Endodermal cell (in vitro differentiated cells): ENCODE data around the gene DPYSL3. TPM values are rescaled to one million over a fixed set of nuclear protein-coding genes. Genes with fewer than 3 reads are reported as not detected.

Experiments used
- DNase-seq: peaks from one replicate; pipeline ENCODE4 v3.0.0-alpha.2; 2017
- H3K27ac ChIP-seq: 2 replicates; pipeline ENCODE4 v1.5.1; 2013; ENCODE audit warnings: mild to moderate bottlenecking, low read depth, low read length, moderate library complexity
- H3K27me3 ChIP-seq: 2 replicates; pipeline ENCODE4 v1.6.1; 2013; ENCODE audit warnings: mild to moderate bottlenecking, low read length, moderate library complexity; ENCODE audit not compliant: insufficient read depth, control insufficient read depth, poor library complexity, severe bottlenecking
- H3K36me3 ChIP-seq: 2 replicates; pipeline ENCODE4 v1.7.0; 2013; ENCODE audit warnings: mild to moderate bottlenecking, low read length, moderate library complexity; ENCODE audit not compliant: control insufficient read depth, insufficient read depth
- H3K4me1 ChIP-seq: one replicate; pipeline ENCODE4 v1.7.0; 2013; ENCODE audit warnings: low read length; ENCODE audit not compliant: control insufficient read depth, insufficient read depth
- H3K4me3 ChIP-seq: 2 replicates; pipeline ENCODE4 v1.5.1; 2013; ENCODE audit warnings: mild to moderate bottlenecking, low read length, moderate library complexity
- H3K9ac ChIP-seq: 2 replicates; pipeline ENCODE4 v1.6.1; 2013; ENCODE audit warnings: mild to moderate bottlenecking, low read length, moderate library complexity; ENCODE audit not compliant: poor library complexity, severe bottlenecking; ENCODE audit errors: extremely low read depth
- H3K9me3 ChIP-seq: 2 replicates; pipeline ENCODE4 v1.6.1; 2013; ENCODE audit warnings: mild to moderate bottlenecking, low read length, moderate library complexity; ENCODE audit not compliant: control insufficient read depth
- H3K27ac Mint-ChIP-seq: 2 replicates; pipeline ENCODE4 v1.8.0; 2020; ENCODE audit warnings: mixed read lengths
- H3K27me3 Mint-ChIP-seq: 2 replicates; pipeline ENCODE4 v1.8.0; 2021; ENCODE audit warnings: mild to moderate bottlenecking, mixed read lengths; ENCODE audit not compliant: insufficient read depth
- H3K36me3 Mint-ChIP-seq: 2 replicates; pipeline ENCODE4 v1.8.0; 2020; ENCODE audit warnings: low read depth, mixed read lengths
- H3K4me1 Mint-ChIP-seq: 2 replicates; pipeline ENCODE4 v1.8.0; 2020; ENCODE audit warnings: mixed read lengths
- H3K4me3 Mint-ChIP-seq: 2 replicates; pipeline ENCODE4 v1.8.0; 2020; ENCODE audit warnings: mild to moderate bottlenecking, moderate library complexity, mixed read lengths
- H3K9me3 Mint-ChIP-seq: 2 replicates; pipeline ENCODE4 v1.8.0; 2020; ENCODE audit warnings: mild to moderate bottlenecking, mixed read lengths
- WGBS, 2 experiments: methylation state at CpG; one replicate each; pipeline versions ENCODE4 v1.1.5 to v1.1.7; 2013; ENCODE audit warnings: missing lambda C conversion rate in 2 of 2, mixed read lengths in 1 of 2; ENCODE audit not compliant: insufficient coverage in 1 of 2, insufficient read length in 1 of 2; 5-methylcytosine and 5-hydroxymethylcytosine counted together
- total RNA-seq, 2 donors: library from RNA; stranded (reverse); fragmentation: NEBNext Ultra II Directional in 1 of 2; extraction: Animal tissue kit (Norgen Biotek cat#: 25700) in 1 of 2; gene quantifications; 2 replicates in 1 of 2; 3 replicates in 1 of 2; pipeline ENCODE4 v1.2.1, GENCODE V29; 2021
- TF ChIP-seq, protein P1 (sequence below): fragments of 200-600 bp; sonication (generic); conservative IDR thresholded peaks from 2 replicates; pipeline ENCODE4 v1.5.0; 2021; ENCODE audit warnings: antibody characterized with exemption, mild to moderate bottlenecking

Gene DPYSL3
- total RNA-seq, 2 donors from 2014 or later: 76.3 to 98.6 TPM

- Histone ChIP-seq H3K36me3 (no peaks in the 10 kb centered on the region), H3K9me3 (no peaks in the 10 kb centered on the region), H3K27me3 (no peaks in the 10 kb centered on the region), H3K4me3 (no peak overlapping the region), H3K9ac (no peak overlapping the region), H3K27ac (no peak overlapping the region), H3K4me1 (no peaks in the 10 kb centered on the region)
- TF ChIP-seq, protein P1, sequence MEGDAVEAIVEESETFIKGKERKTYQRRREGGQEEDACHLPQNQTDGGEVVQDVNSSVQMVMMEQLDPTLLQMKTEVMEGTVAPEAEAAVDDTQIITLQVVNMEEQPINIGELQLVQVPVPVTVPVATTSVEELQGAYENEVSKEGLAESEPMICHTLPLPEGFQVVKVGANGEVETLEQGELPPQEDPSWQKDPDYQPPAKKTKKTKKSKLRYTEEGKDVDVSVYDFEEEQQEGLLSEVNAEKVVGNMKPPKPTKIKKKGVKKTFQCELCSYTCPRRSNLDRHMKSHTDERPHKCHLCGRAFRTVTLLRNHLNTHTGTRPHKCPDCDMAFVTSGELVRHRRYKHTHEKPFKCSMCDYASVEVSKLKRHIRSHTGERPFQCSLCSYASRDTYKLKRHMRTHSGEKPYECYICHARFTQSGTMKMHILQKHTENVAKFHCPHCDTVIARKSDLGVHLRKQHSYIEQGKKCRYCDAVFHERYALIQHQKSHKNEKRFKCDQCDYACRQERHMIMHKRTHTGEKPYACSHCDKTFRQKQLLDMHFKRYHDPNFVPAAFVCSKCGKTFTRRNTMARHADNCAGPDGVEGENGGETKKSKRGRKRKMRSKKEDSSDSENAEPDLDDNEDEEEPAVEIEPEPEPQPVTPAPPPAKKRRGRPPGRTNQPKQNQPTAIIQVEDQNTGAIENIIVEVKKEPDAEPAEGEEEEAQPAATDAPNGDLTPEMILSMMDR: no peak
- H3K9me3 Mint-ChIP-seq: no peaks in the 10 kb centered on the region
- no peak for DNase-seq
- H3K27ac Mint-ChIP-seq: no peak overlapping the region
- H3K4me1 Mint-ChIP-seq: no peaks in the 10 kb centered on the region
- no peaks in the 10 kb centered on the region for H3K27me3 Mint-ChIP-seq
- WGBS, 2 experiments: 96 to 100% methylated on average over 2 to 3 of the region's 3 CpGs
- no peak overlapping the region for H3K4me3 Mint-ChIP-seq
- no peaks in the 10 kb centered on the region for H3K36me3 Mint-ChIP-seq
These were observed 24.5 kb upstream of the DPYSL3 start for GRCh38 chr5:147534172-147534951.

- no peak for DNase-seq
- Histone ChIP-seq H3K4me1 (no peaks in the 10 kb centered on the region), H3K9me3 (no peaks in the 10 kb centered on the region), H3K36me3 (no peaks in the 10 kb centered on the region), H3K9ac (no peak overlapping the region), H3K4me3 (no peak overlapping the region), H3K27ac (no peak overlapping the region), H3K27me3 (no peaks in the 10 kb centered on the region)
- no peaks in the 10 kb centered on the region for H3K4me1 Mint-ChIP-seq
- TF ChIP-seq, protein P1: no peak
- H3K27ac Mint-ChIP-seq: no peak overlapping the region
- WGBS, 2 experiments: 86 to 88% methylated on average over 1 of the region's 1 CpG
- no peaks in the 10 kb centered on the region for H3K36me3 Mint-ChIP-seq
- no peak overlapping the region for H3K4me3 Mint-ChIP-seq
- no peaks in the 10 kb centered on the region for H3K9me3 Mint-ChIP-seq
- H3K27me3 Mint-ChIP-seq: no peaks in the 10 kb centered on the region
These were observed 22.3 kb upstream of the DPYSL3 start for GRCh38 chr5:147532156-147532555.

DNA sequence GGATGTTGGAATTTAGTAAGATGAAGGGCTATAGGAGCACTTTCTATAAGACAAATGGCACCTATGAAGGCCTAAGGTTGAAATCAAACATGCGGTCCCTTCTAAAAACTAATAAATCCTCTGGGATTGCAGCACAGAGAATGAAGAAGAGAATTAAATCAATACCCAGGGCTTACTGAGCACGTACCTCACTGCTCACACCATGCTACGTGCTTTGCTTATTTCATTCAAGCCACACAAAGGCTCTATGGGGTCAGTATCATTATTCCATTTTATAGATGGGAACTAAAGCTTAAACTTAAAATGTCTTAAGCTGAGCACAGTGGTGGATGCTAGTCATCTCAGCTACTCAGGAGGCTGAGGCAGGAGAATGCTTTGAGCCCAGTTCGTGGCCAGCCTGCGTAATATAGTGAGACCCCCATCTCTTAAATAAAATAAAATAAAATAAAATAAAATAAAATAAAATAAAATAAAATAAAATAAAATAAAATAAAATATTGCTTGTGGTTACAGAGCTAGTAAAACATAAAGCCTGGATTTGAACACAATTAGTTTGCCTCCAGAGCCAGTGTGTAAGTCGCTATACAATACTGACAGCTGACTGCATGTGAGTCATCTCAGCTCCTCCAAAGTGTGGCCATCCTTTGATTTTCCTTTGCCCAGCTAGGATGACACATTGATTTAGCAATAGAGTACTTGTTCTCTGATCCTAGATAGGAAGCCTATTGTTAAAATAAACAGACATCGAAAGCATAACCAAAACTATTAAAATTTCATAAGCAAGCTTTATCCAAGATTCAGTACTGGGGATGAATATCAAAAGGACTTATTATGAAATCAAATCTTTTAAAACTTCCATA lies 20.9 kb upstream of the DPYSL3 start:
- H3K4me3 Mint-ChIP-seq: no peak overlapping the region
- no peaks in the 10 kb centered on the region for H3K36me3 Mint-ChIP-seq
- TF ChIP-seq, protein P1: no peak
- no peak overlapping the region for H3K27ac ChIP-seq
- H3K36me3 ChIP-seq: no peaks in the 10 kb centered on the region
- H3K9me3 Mint-ChIP-seq: no peaks in the 10 kb centered on the region
- H3K27me3 Mint-ChIP-seq: no peaks in the 10 kb centered on the region
- H3K4me3 ChIP-seq: no peak overlapping the region
- H3K9ac ChIP-seq: no peak overlapping the region
- H3K27ac Mint-ChIP-seq: no peak overlapping the region
- no peaks in the 10 kb centered on the region for H3K9me3 ChIP-seq
- DNase-seq: no peak
- 91 to 96% methylated on average over 3 to 6 of the region's 7 CpGs for WGBS, 2 experiments
- no peaks in the 10 kb centered on the region for H3K4me1 Mint-ChIP-seq
- H3K4me1 ChIP-seq: no peaks in the 10 kb centered on the region
- no peaks in the 10 kb centered on the region for H3K27me3 ChIP-seq
